ENCODE measurements around the gene FBXO41. TPM values are rescaled to one million over a fixed set of nuclear protein-coding genes. Genes with fewer than 3 reads are reported as not detected.

FBXO41 gene
- total RNA-seq, 1 donor from 2014 or later = 5.2 TPM

GRCh38 chr2:73259276-73259675, 25.0 kb downstream of the FBXO41 start:
- Mint-ChIP-seq H3K27ac (no peak overlapping the region), H3K9me3 (no peaks in the 10 kb centered on the region), H3K4me1 (ENCODE audit: unreplicated experiment) (no peaks in the 10 kb centered on the region), H3K4me3 (no peak overlapping the region), H3K27me3 (no peaks in the 10 kb centered on the region), H3K36me3 (peaks cover 3% of the 10 kb centered on the region)
- no peak for TF ChIP-seq CTCF (conservative IDR thresholded peaks at IDR 0.05)
- DNase-seq (ENCODE audit: extremely low spot score, unreplicated experiment) = no peak

GRCh38 chr2:73258913-73259215, 25.4 kb downstream of the FBXO41 start:
- H3K27ac Mint-ChIP-seq = no peak overlapping the region
- no peak overlapping the region for H3K4me3 Mint-ChIP-seq
- H3K9me3 Mint-ChIP-seq = no peaks in the 10 kb centered on the region
- H3K27me3 Mint-ChIP-seq = no peaks in the 10 kb centered on the region
- DNase-seq (ENCODE audit: extremely low spot score, unreplicated experiment) = no peak
- H3K4me1 Mint-ChIP-seq (ENCODE audit: unreplicated experiment) = no peaks in the 10 kb centered on the region
- H3K36me3 Mint-ChIP-seq = peaks cover 4% of the 10 kb centered on the region
- no peak for TF ChIP-seq CTCF (conservative IDR thresholded peaks at IDR 0.05)

GRCh38 chr2:73258186-73258912, 25.9 kb downstream of the FBXO41 start:
- H3K36me3 Mint-ChIP-seq = peaks cover 6% of the 10 kb centered on the region
- no peaks in the 10 kb centered on the region for H3K27me3 Mint-ChIP-seq
- H3K4me3 Mint-ChIP-seq = no peak overlapping the region
- no peak for DNase-seq (ENCODE audit: extremely low spot score, unreplicated experiment)
- H3K9me3 Mint-ChIP-seq = no peaks in the 10 kb centered on the region
- H3K4me1 Mint-ChIP-seq (ENCODE audit: unreplicated experiment) = no peaks in the 10 kb centered on the region
- no peak for TF ChIP-seq CTCF (conservative IDR thresholded peaks at IDR 0.05)
- H3K27ac Mint-ChIP-seq = no peak overlapping the region

GRCh38 chr2:73257425-73258125, 26.7 kb downstream of the FBXO41 start:
- H3K36me3 Mint-ChIP-seq = peaks cover 8% of the 10 kb centered on the region
- no peak for TF ChIP-seq CTCF (conservative IDR thresholded peaks at IDR 0.05)
- H3K9me3 Mint-ChIP-seq = no peaks in the 10 kb centered on the region
- no peak overlapping the region for H3K27ac Mint-ChIP-seq
- H3K4me3 Mint-ChIP-seq = no peak overlapping the region
- H3K27me3 Mint-ChIP-seq = no peaks in the 10 kb centered on the region
- no peak for DNase-seq (ENCODE audit: extremely low spot score, unreplicated experiment)
- H3K4me1 Mint-ChIP-seq (ENCODE audit: unreplicated experiment) = no peaks in the 10 kb centered on the region

GRCh38 chr2:73257021-73257420, 27.3 kb downstream of the FBXO41 start:
- Mint-ChIP-seq H3K27ac (no peak overlapping the region), H3K4me3 (no peak overlapping the region), H3K27me3 (no peaks in the 10 kb centered on the region), H3K9me3 (no peaks in the 10 kb centered on the region), H3K36me3 (peaks cover 10% of the 10 kb centered on the region), H3K4me1 (ENCODE audit: unreplicated experiment) (no peaks in the 10 kb centered on the region)
- TF ChIP-seq CTCF (conservative IDR thresholded peaks at IDR 0.05) = no peak
- DNase-seq (ENCODE audit: extremely low spot score, unreplicated experiment) = no peak

Measured in type B pancreatic cell (in vitro differentiated cells).